HepG2 (cell line): ENCODE results near the gene GNA12. TPM values are rescaled to one million over a fixed set of nuclear protein-coding genes. Genes with fewer than 3 reads are reported as not detected.

ENCODE experiments used
- ELK4 ChIP-seq: sonication (generic); formaldehyde crosslinking; IDR thresholded peaks from 2 replicates; pipeline ENCODE4 v1.9.0; 2021; ENCODE audit warnings: missing genetic modification reagents, borderline replicate concordance
- MBD4 ChIP-seq: IDR thresholded peaks from 2 replicates; pipeline ENCODE4 v1.6.1; 2012; ENCODE audit warnings: low read length, inconsistent platforms, borderline replicate concordance
- PITX1 ChIP-seq: sonication (generic); formaldehyde crosslinking; IDR thresholded peaks from 2 replicates; pipeline ENCODE4 v1.5.1; 2020; ENCODE audit warnings: mild to moderate bottlenecking, missing genetic modification reagents
- ZNF362 ChIP-seq: sonication (generic); formaldehyde crosslinking; IDR thresholded peaks from 2 replicates; pipeline ENCODE4 v1.4.0; 2020; ENCODE audit warnings: missing genetic modification reagents, mild to moderate bottlenecking, borderline replicate concordance
- polyA plus RNA-seq, 8 experiments: library from polyadenylated mRNA; depleted of rRNA in 3 of 8; stranded (reverse) in 7 of 8; unstranded in 1 of 8; fragments of >200 nt; fragmentation: Illumina TruSeq in 4 of 8; extraction: Trizol in 4 of 8; gene quantifications; 2 replicates each; pipeline versions ENCODE4 v1.2.1 to v1.2.3, GENCODE V29; 2011 to 2016; ENCODE audit warnings: low read depth in 4 of 8, missing spikeins in 1 of 8, mixed read lengths in 1 of 8; ENCODE audit not compliant: insufficient read depth in 1 of 8
- total RNA-seq, 5 experiments: library from RNA; depleted of rRNA; stranded (reverse); fragments of >200 nt; fragmentation: Illumina TruSeq; extraction: Trizol; gene quantifications; 2 replicates each; pipeline ENCODE4 v1.2.3, GENCODE V29; 2016; ENCODE audit warnings: low read depth in 1 of 5
- TF ChIP-seq, protein P1 (sequence below), 2 experiments: sonication (generic) in 1 of 2; formaldehyde crosslinking in 1 of 2; IDR thresholded peaks; 2 replicates each; pipeline versions ENCODE4 v1.4.0 to v1.6.1; 2018 to 2020; ENCODE audit warnings: missing genetic modification reagents in 2 of 2, borderline replicate concordance in 1 of 2, low read depth in 1 of 2, mild to moderate bottlenecking in 1 of 2, missing biosample characterization in 1 of 2

The GNA12 gene
- total and polyA plus RNA-seq, 2 of the 13 experiments (the other 11 are each of a cell fraction or from before 2014, with no cell fraction given), result 16.2 to 50.9 TPM

DNA sequence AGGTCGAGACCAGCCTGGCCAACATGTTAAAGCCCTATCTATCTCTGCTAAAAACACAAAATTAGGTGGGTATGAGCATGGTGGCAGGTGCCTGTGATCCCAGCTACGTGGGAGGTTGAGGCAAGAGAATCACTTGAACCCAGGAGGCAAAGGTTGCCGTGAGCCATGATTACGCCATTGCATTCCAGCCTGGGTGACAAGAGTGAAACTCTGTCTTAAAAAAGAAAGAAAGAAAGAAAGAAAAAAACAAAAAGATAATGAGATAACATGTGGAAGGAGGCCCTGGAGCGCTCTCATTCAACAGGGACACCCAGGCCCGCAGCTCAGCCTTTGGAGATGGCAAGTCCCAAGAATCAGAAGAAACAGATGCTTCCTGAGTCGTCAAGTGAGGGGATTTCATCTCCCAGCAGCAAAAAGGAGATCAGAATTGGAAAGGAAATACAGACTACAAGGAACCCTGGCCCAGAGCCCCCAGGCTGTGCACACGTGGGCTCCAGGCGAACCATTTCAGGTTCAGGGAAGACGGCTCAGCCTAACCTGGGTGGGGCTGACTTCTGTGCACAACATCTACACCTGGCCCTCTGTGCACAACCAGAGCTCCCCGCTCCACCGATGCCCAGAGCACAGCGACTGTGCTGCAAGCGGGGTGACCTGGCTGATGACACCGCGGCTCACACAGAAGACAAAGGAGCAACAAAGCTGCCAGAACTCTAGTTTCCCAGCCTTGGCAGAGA is 33.3 kb downstream of the GNA12 start (continued):
- TF ChIP-seq, protein P1, sequence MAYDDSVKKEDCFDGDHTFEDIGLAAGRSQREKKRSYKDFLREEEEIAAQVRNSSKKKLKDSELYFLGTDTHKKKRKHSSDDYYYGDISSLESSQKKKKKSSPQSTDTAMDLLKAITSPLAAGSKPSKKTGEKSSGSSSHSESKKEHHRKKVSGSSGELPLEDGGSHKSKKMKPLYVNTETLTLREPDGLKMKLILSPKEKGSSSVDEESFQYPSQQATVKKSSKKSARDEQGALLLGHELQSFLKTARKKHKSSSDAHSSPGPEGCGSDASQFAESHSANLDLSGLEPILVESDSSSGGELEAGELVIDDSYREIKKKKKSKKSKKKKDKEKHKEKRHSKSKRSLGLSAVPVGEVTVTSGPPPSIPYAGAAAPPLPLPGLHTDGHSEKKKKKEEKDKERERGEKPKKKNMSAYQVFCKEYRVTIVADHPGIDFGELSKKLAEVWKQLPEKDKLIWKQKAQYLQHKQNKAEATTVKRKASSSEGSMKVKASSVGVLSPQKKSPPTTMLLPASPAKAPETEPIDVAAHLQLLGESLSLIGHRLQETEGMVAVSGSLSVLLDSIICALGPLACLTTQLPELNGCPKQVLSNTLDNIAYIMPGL (CRISPR knock-in tag; IDR thresholded peaks at IDR 0.05; ENCODE audit: borderline replicate concordance in 1 of 2, low read depth in 1 of 2), result no peak
- TF ChIP-seq ZNF362 (CRISPR knock-in tag) (no peak), MBD4 (no peak), PITX1 (CRISPR knock-in tag) (no peak), ELK4 (CRISPR knock-in tag) (no peak)
- TF ChIP-seq, all 625 proteins: peak for 13
